RWPE1 (cell line): ENCODE measurements around the gene CGNL1.

ENCODE experiments used
- CTCF ChIA-PET: fragments of 350-600 bp; sonication (Branson Sonifier 250); formaldehyde crosslinking; extraction: SDS; loops from one replicate; lab custom pipeline; 2021; lab: Yijun Ruan, JAX
- POLR2A ChIA-PET: fragments of 400-600 bp; formaldehyde crosslinking; extraction: SDS; loops from one replicate; lab custom pipeline; 2020; ENCODE audit warnings: antibody characterized with exemption; ENCODE audit not compliant: low non-redundant PET; lab: Yijun Ruan, JAX
- DNase-seq: peaks from one replicate; pipeline ENCODE4 v3.0.0; 2012; ENCODE audit warnings: low spot score
- H3K27ac ChIP-seq: fragments of 450-650 bp; 2 replicates; pipeline ENCODE4 v1.5.1; 2017
- CTCF ChIP-seq: fragments of 450-650 bp; conservative IDR thresholded peaks from 2 replicates; pipeline ENCODE4 v1.5.1; 2017; ENCODE audit warnings: low read depth, mild to moderate bottlenecking

Gene CGNL1

GRCh38 chr15:57419335-57419734, 43.0 kb downstream of the CGNL1 start:
- ChIA-PET POLR2A (no interaction called here), CTCF (interaction anchor here (0.6 kb wide), 2 partner anchors 20 to 113 kb away, joined by 3 read pairs; no protein-coding TSS in a partner anchor)
- H3K27ac ChIP-seq: no peak overlapping the region
- no peak for TF ChIP-seq CTCF
- no peak for DNase-seq

GRCh38 chr15:57421110-57421509, 44.8 kb downstream of the CGNL1 start:
- POLR2A ChIA-PET: no interaction called here
- DNase-seq: no peak
- H3K27ac ChIP-seq: no peak overlapping the region
- CTCF ChIA-PET: no interaction called here
- no peak for TF ChIP-seq CTCF

GRCh38 chr15:57421551-57421950, 45.2 kb downstream of the CGNL1 start:
- H3K27ac ChIP-seq: no peak overlapping the region
- ChIA-PET POLR2A (no interaction called here), CTCF (no interaction called here)
- TF ChIP-seq CTCF: no peak
- no peak for DNase-seq

GRCh38 chr15:57422113-57422754, 45.9 kb downstream of the CGNL1 start:
- ChIA-PET CTCF (no interaction called here), POLR2A (no interaction called here)
- no peak for DNase-seq
- no peak overlapping the region for H3K27ac ChIP-seq
- no peak for TF ChIP-seq CTCF

GRCh38 chr15:57423599-57424140, 47.4 kb downstream of the CGNL1 start:
- no peak for DNase-seq
- ChIA-PET POLR2A (no interaction called here), CTCF (no interaction called here)
- H3K27ac ChIP-seq: no peak overlapping the region
- no peak for TF ChIP-seq CTCF

- TF ChIP-seq CTCF: no peak
- no peak for DNase-seq
- H3K27ac ChIP-seq: no peak overlapping the region
- CTCF ChIA-PET: interaction anchor here (0.7 kb wide), 1 partner anchor 29 kb away, joined by 3 read pairs; no protein-coding TSS in a partner anchor
- POLR2A ChIA-PET: no interaction called here
Observed at GRCh38 chr15:57424628-57425405, 48.5 kb downstream of the CGNL1 start.
